Measurements from ENCODE around the gene SGK2. TPM values are rescaled to one million over a fixed set of nuclear protein-coding genes. Genes with fewer than 3 reads are reported as not detected.

The SGK2 gene
- total RNA-seq, 1 experiment from 2014 or later, result not detected

DNA sequence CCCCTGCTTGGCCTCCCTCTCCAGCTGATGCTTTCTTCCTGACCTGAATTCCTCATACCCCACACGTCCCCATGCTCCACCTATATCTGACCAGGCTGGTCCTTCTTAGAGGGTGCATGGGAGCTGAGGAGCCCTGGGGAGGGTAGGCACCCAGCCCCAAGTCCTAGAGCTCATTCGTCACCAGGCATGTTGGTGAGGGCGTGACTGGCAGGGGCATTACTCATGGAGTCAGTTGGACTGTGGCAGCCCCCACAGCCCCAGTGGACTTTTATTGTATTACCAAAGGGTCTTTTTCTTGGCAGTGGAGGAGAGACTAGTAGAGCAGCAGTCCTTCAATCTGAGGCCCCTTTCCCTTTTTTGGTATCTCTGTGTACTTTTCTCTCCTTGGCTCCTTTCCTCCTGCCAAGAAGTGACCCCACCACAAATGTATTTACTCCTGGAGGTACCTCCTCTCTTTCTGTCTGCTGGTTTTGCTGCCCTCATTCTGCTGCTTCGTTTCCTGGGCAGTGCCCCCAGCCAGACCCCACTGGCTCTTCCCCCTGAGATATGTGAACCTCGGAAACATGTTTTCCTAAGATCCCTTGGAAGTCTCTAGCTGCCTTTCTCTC is 10.4 kb upstream of the SGK2 start:
- H3K4me2 ChIP-seq (ENCODE audit: insufficient read depth, insufficient read length, low read length), result no peak overlapping the region

More for the DNA sequence above, 10.4 kb upstream of the SGK2 start:
- peaks cover 3 to 4% of the 10 kb centered on the region in 2 experiments; a peak in 2 of 4 replicates for H3K4me1 Mint-ChIP-seq
- Histone ChIP-seq H2BK5ac (ENCODE audit: insufficient read length, low read length) (no peak overlapping the region), H4K5ac (ENCODE audit: insufficient read length, low read depth, low read length) (no peak overlapping the region), H3T11ph (ENCODE audit: low read length) (no peak overlapping the region), H4K8ac (replicated peaks; ENCODE audit: insufficient read length, low read depth, low read length) (no peak overlapping the region), H3K27ac (ENCODE audit: insufficient read length, low read depth, low read length) (no peak overlapping the region), H4K20me1 (ENCODE audit: control insufficient read depth, insufficient read depth, insufficient read length) (no peaks in the 10 kb centered on the region), H3K4ac (ENCODE audit: low read depth, low read length) (no peak overlapping the region), H3K56ac (ENCODE audit: insufficient read length, low read depth, low read length) (no peak overlapping the region), H3K79me2 (ENCODE audit: insufficient read depth, low read length) (no peaks in the 10 kb centered on the region), H3K14ac (ENCODE audit: insufficient read depth, low read length) (no peak overlapping the region), H3K18ac (ENCODE audit: insufficient read length, low read depth, low read length) (no peak overlapping the region), H2BK15ac (ENCODE audit: low read depth, low read length) (no peak overlapping the region), H2BK120ac (ENCODE audit: low read depth, low read length, poor library complexity, severe bottlenecking) (no peak overlapping the region), H3K23ac (ENCODE audit: insufficient read length, low read depth, low read length) (no peak overlapping the region), H2AK5ac (ENCODE audit: insufficient read length, low read length) (no peak overlapping the region), H4K91ac (ENCODE audit: insufficient read length, low read depth, low read length) (no peak overlapping the region), H3K27me3 (ENCODE audit: insufficient read depth, low read length) (no peaks in the 10 kb centered on the region), H3K4me1 (ENCODE audit: insufficient read depth, low read length) (no peaks in the 10 kb centered on the region), H2BK20ac (ENCODE audit: low read depth, low read length, poor library complexity, severe bottlenecking) (no peak overlapping the region), H3K9ac (ENCODE audit: extremely low read depth, insufficient read length, low read length) (no peak overlapping the region), H2BK12ac (ENCODE audit: insufficient read length, low read depth, low read length) (no peak overlapping the region), H2AFZ (ENCODE audit: low read length) (no peak overlapping the region), H3K9me3 (ENCODE audit: control insufficient read depth, low read depth, low read length) (no peaks in the 10 kb centered on the region), H3K23me2 (ENCODE audit: insufficient read length, low read depth, low read length, poor library complexity, severe bottlenecking) (no peaks in the 10 kb centered on the region), H3K79me1 (ENCODE audit: insufficient read depth, low read depth, low read length, poor library complexity, severe bottlenecking) (no peaks in the 10 kb centered on the region)
- no peak for DNase-seq
- H3K9me3 Mint-ChIP-seq, result peaks cover 10 to 14% of the 10 kb centered on the region in 2 experiments
- no peak overlapping the region for H3K4me3 Mint-ChIP-seq
- peaks cover 26 to 39% (median 35%) of the 10 kb centered on the region in 3 experiments for H3K36me3 Mint-ChIP-seq (ENCODE audit: insufficient read depth in 1 of 3, low read depth in 3 of 3)
- H3K27ac Mint-ChIP-seq, result peak overlapping the region in 1 of 3 experiments; percentile 17; a peak in 1 of 7 replicates
- WGBS (ENCODE audit: extremely low coverage, insufficient read length, low lambda C conversion rate), result no CpG with 5 or more reads among the region's 5 CpGs
- no peaks in the 10 kb centered on the region for H3K27me3 Mint-ChIP-seq (ENCODE audit: low read depth)
- TF ChIP-seq, protein P1, sequence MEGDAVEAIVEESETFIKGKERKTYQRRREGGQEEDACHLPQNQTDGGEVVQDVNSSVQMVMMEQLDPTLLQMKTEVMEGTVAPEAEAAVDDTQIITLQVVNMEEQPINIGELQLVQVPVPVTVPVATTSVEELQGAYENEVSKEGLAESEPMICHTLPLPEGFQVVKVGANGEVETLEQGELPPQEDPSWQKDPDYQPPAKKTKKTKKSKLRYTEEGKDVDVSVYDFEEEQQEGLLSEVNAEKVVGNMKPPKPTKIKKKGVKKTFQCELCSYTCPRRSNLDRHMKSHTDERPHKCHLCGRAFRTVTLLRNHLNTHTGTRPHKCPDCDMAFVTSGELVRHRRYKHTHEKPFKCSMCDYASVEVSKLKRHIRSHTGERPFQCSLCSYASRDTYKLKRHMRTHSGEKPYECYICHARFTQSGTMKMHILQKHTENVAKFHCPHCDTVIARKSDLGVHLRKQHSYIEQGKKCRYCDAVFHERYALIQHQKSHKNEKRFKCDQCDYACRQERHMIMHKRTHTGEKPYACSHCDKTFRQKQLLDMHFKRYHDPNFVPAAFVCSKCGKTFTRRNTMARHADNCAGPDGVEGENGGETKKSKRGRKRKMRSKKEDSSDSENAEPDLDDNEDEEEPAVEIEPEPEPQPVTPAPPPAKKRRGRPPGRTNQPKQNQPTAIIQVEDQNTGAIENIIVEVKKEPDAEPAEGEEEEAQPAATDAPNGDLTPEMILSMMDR (conservative IDR thresholded peaks at IDR 0.05), result no peak
